MCF 10A (cell line): ENCODE data around the gene NOP56. TPM values are rescaled to one million over a fixed set of nuclear protein-coding genes. Genes with fewer than 3 reads are reported as not detected.

Experiments used
- BruUV-seq: library from RNA; stranded (reverse); fragments of 400-500 nt; replicated peaks from 2 replicates; lab custom pipeline; 2021; lab: Mats Ljungman, UMichigan
- CTCF ChIA-PET: fragments of 300-600 bp; sonication (Branson Sonifier 250); formaldehyde crosslinking; extraction: SDS; loops from one replicate; lab custom pipeline; 2021; ENCODE audit warnings: antibody characterized with exemption, inconsistent platforms; lab: Yijun Ruan, JAX
- POLR2A ChIA-PET: fragments of 300-600, 350-650 bp; sonication (Branson Sonifier 250); formaldehyde crosslinking; extraction: SDS; loops from one replicate; lab custom pipeline; 2020; ENCODE audit warnings: antibody characterized with exemption, inconsistent platforms; lab: Yijun Ruan, JAX
- DNase-seq: peaks from one replicate; pipeline ENCODE4 v3.0.0-alpha.2; 2018; ENCODE audit not compliant: unreplicated experiment
- H3K27ac Mint-ChIP-seq: one replicate; pipeline ENCODE4 v1.8.0; 2022; ENCODE audit warnings: mild to moderate bottlenecking, low read depth, mixed read lengths; ENCODE audit not compliant: unreplicated experiment
- H3K27me3 Mint-ChIP-seq: one replicate; pipeline ENCODE4 v1.8.0; 2022; ENCODE audit warnings: mixed read lengths; ENCODE audit not compliant: insufficient read depth, unreplicated experiment
- H3K36me3 Mint-ChIP-seq: one replicate; pipeline ENCODE4 v1.8.0; 2022; ENCODE audit warnings: mild to moderate bottlenecking, moderate library complexity, mixed read lengths; ENCODE audit not compliant: insufficient read depth, unreplicated experiment
- H3K4me1 Mint-ChIP-seq: one replicate; pipeline ENCODE4 v1.8.0; 2022; ENCODE audit warnings: mixed read lengths; ENCODE audit not compliant: insufficient read depth, unreplicated experiment
- H3K4me3 Mint-ChIP-seq: one replicate; pipeline ENCODE4 v1.8.0; 2022; ENCODE audit warnings: mild to moderate bottlenecking, moderate library complexity, mixed read lengths; ENCODE audit not compliant: unreplicated experiment
- H3K9me3 Mint-ChIP-seq: one replicate; pipeline ENCODE4 v1.8.0; 2022; ENCODE audit warnings: mixed read lengths; ENCODE audit not compliant: unreplicated experiment
- intact Hi-C: fragments of 100-400 bp; cut with micrococcal nuclease; formaldehyde crosslinking; loops from 2 replicates; pipeline ENCODE4 v1.14.1; 2022
- total RNA-seq: library from RNA; stranded (reverse); gene quantifications from 2 replicates; pipeline ENCODE4 v1.2.3, GENCODE V29; 2022
- TF ChIP-seq, protein P1 (sequence below): fragments of 200-600 bp; IDR thresholded peaks from one replicate; pipeline ENCODE4 v1.8.0; 2022; ENCODE audit warnings: antibody characterized with exemption, mild to moderate bottlenecking; ENCODE audit not compliant: unreplicated experiment

Gene NOP56
- total RNA-seq, 1 experiment from 2014 or later: 340 TPM

- H3K27me3 Mint-ChIP-seq: peaks cover 13% of the 10 kb centered on the region
- no peaks in the 10 kb centered on the region for H3K4me1 Mint-ChIP-seq
- no TSS peak for BruUV-seq
- intact Hi-C loops: no loop called here
- TF ChIP-seq, protein P1, sequence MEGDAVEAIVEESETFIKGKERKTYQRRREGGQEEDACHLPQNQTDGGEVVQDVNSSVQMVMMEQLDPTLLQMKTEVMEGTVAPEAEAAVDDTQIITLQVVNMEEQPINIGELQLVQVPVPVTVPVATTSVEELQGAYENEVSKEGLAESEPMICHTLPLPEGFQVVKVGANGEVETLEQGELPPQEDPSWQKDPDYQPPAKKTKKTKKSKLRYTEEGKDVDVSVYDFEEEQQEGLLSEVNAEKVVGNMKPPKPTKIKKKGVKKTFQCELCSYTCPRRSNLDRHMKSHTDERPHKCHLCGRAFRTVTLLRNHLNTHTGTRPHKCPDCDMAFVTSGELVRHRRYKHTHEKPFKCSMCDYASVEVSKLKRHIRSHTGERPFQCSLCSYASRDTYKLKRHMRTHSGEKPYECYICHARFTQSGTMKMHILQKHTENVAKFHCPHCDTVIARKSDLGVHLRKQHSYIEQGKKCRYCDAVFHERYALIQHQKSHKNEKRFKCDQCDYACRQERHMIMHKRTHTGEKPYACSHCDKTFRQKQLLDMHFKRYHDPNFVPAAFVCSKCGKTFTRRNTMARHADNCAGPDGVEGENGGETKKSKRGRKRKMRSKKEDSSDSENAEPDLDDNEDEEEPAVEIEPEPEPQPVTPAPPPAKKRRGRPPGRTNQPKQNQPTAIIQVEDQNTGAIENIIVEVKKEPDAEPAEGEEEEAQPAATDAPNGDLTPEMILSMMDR: no peak
- peaks cover 12% of the 10 kb centered on the region for H3K9me3 Mint-ChIP-seq
- CTCF ChIA-PET: no interaction called here
- no peak overlapping the region for H3K4me3 Mint-ChIP-seq
- no peaks in the 10 kb centered on the region for H3K36me3 Mint-ChIP-seq
- no peak for DNase-seq
- POLR2A ChIA-PET: no interaction called here
- no peak overlapping the region for H3K27ac Mint-ChIP-seq
Measured at GRCh38 chr20:2604506-2604835, 48.0 kb upstream of the NOP56 start.

GRCh38 chr20:2606507-2607006, 45.9 kb upstream of the NOP56 start:
- Mint-ChIP-seq H3K27me3 (peaks cover 23% of the 10 kb centered on the region), H3K4me3 (no peak overlapping the region), H3K4me1 (no peaks in the 10 kb centered on the region), H3K9me3 (peaks cover 15% of the 10 kb centered on the region), H3K27ac (no peak overlapping the region), H3K36me3 (no peaks in the 10 kb centered on the region)
- ChIA-PET CTCF (no interaction called here), POLR2A (interaction anchor here (0.7 kb wide), 1 partner anchor 116 kb away, joined by 3 read pairs; no protein-coding TSS in a partner anchor)
- DNase-seq: no peak
- intact Hi-C loops: no loop called here
- BruUV-seq: no TSS peak
- TF ChIP-seq, protein P1: no peak

DNA sequence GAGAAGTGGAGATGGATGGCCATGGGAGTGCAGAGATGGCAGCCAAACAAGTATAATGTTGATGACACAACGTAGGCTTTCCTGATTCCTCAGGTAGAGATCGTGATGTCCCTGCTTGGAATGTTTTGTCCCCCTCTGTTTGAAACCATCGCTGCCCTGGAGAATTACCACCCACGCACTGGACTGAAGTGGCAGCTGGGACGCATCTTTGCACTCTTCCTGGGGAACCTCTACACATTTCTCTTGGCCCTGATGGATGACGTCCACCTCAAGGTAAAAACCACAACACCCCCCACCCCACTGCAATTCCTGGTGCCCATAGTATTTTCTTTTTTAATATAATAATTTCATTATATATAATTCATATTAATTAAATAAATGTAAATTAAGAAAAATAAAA, 42.1 kb upstream of the NOP56 start:
- DNase-seq: no peak
- CTCF ChIA-PET: no interaction called here
- BruUV-seq: no TSS peak
- Mint-ChIP-seq H3K27ac (no peak overlapping the region), H3K9me3 (peaks cover 20% of the 10 kb centered on the region), H3K36me3 (no peaks in the 10 kb centered on the region), H3K27me3 (peaks cover 37% of the 10 kb centered on the region), H3K4me3 (no peak overlapping the region), H3K4me1 (no peaks in the 10 kb centered on the region)
- TF ChIP-seq, protein P1: no peak
- intact Hi-C loops: no loop called here
- POLR2A ChIA-PET: interaction anchor here (0.6 kb wide), 1 partner anchor 97 kb away, joined by 4 read pairs; no protein-coding TSS in a partner anchor

DNA sequence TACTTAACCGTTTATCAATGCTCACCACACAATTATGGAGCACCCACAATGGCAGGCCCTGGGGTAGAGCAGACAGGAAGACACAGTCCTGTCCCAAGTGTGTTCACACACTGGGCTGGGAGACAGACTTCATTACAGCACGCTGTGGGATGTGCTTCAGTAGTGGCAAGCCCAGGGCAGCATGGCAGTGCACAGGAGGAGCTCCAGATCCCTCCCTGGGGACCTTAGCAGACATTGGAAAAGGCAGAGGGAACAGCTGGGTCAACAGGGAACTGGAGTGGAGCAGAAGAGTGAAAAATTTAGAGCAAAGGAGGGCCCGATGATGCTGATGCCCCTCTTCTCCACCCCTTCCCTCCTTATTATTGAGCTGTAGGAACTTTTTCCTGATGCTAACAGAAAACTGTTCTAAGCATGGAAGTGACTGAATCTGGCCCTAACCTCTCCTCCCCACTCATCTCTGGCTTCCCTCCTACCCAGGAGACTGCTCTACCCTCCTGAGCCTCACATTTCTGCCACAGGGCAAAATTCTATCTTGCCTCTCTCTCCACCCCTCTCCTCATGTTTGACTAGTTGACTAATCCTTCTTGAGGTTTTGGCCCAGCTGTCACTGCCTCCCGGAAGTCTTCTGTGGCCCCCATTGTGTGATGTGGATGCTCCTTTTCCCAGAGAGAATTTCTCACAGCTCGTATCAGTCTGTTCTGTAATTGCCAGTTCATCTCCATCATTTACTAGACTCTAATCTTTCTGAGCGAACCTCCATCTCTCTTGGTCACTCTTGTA, 41.3 kb upstream of the NOP56 start:
- ChIA-PET CTCF (interaction anchor here (0.9 kb wide), 1 partner anchor 34 kb away, joined by 3 read pairs; no protein-coding TSS in a partner anchor), POLR2A (interaction anchor here (0.6 to 1.0 kb wide), 2 partner anchors 98 to 356 kb away, joined by 3 to 4 read pairs; no protein-coding TSS in a partner anchor)
- BruUV-seq: no TSS peak
- peaks cover 26% of the 10 kb centered on the region for H3K9me3 Mint-ChIP-seq
- TF ChIP-seq, protein P1: no peak
- intact Hi-C loops: no loop called here
- no peak overlapping the region for H3K27ac Mint-ChIP-seq
- DNase-seq: no peak
- H3K27me3 Mint-ChIP-seq: peaks cover 45% of the 10 kb centered on the region
- H3K4me1 Mint-ChIP-seq: no peaks in the 10 kb centered on the region
- H3K36me3 Mint-ChIP-seq: no peaks in the 10 kb centered on the region
- no peak overlapping the region for H3K4me3 Mint-ChIP-seq
